KBM-7 (cell line): ENCODE data around the gene SORCS2.

ENCODE experiments used
- DNase-seq: peaks from one replicate; pipeline ENCODE4 v3.0.0-alpha.2; 2015
- in situ Hi-C: fragments of 300-500 bp; cut with MboI; formaldehyde crosslinking; loops from 2 replicates; pipeline ENCODE4 v1.14.3; 2020; ENCODE audit warnings: low sequenced_read_pairs, low pct_unique_long_range_greater_than_20kb, mixed read lengths

Gene SORCS2

DNA sequence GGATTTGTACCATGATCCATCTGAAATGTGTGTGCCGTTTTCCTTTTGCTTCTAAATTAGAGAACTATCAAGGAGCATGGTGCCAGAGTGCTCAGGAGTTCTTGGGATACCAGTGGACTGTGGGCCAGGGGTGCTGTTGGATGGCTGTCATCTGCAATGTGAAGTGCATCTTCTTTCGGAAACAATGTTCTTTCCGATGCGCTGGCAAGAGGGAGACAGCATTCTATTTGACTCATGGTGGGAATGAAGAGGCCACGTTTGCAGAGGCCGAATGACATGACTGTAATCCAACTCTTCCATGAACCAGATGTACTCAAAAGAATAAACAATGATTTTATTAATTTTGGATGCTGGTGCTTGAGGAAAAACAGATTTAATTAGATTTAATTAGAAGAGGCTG, 45.5 kb downstream of the SORCS2 start:
- in situ Hi-C loops, result no loop called here
- DNase-seq, result no peak

DNA sequence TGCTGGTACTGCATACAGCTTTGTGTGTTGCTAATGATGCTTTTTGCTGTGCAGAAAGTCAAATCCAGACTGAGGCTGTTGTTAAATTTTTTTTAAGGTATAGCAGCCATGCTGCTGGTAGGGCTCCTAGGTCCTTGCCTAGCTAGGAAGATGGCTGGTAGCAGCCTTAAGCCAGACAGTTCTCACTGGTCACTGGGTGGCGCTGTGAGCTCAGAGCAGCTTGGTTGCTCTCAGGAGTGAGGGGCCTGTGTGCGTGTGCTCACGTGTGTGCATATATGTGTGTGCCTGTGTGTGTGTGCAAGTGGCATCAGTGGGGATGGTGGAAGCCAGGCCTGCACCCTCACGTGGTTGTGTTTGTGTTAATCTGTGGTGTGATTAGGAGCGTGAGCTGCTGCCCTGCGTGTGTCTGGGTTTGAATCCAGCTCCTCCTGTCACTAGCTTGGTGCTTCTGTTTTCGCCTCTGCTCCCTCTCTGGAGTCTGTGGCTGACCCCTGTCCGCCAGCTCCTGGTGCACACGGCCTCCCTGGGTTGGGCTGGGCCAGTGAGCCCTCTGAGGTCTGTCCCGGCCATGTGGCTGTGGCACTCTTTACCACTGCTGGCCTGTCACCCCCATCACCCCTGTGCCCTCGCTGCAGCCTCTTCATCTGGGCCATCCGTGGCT, 46.1 kb downstream of the SORCS2 start:
- in situ Hi-C loops, result no loop called here
- no peak for DNase-seq

DNA sequence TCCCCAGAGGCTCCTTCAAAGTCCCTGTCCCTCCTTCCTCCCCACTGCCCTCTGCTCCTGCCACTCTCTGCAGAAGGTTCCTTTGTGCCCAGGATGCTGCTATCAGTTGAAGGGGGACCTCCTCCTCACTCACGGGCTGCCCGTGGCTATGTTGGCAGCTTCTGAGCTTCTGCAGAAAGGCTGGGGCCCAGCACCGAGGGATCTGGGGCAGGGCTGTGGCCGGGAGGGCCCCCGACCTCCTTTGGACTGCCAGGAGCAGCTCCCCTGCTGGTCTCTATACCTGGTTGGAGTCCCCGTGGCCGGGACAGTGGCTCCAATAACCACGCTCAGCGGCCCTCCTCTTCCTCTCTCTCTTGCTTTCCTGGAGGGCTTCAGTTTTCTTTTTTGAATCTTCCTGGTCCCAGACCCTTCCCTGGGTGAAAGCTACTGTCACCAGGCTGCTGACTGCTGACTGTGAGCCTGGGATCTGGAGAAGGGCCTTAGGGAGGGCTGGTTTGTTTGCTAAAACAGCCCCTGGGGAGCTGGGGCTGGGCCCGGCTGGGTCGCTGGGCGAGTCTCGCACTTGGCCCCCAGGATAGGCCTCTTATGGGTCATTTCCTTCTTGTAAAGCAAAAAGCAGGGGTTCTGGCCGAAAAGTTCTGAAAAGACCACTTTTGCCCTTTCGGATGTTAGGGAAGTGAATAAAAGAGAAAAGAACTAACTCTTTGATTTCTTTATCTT, 46.9 kb downstream of the SORCS2 start:
- in situ Hi-C loops, result no loop called here

DNA sequence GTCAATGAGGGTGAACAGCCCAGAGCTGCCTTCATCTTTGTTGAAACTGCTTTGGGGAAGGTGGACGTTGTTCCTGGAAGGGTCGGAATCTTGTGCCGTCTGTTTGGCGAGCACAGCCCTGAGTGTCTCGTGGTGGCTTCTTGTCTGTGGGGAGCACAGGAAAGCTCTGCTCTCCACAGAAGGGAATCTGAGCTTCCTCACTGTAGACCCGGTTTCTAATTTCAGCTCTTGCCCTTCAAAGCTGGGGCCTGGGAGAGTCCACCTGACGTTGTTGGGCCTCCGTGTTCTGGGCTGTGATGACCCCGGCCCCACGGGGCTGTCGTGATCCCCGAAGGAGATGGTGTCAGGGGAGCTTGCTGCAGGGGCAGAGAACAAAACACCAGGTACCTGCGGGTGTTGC, 47.5 kb downstream of the SORCS2 start:
- in situ Hi-C loops, result no loop called here
- DNase-seq, result no peak

More for the DNA sequence above, 46.9 kb downstream of the SORCS2 start:
- no peak for DNase-seq

DNA sequence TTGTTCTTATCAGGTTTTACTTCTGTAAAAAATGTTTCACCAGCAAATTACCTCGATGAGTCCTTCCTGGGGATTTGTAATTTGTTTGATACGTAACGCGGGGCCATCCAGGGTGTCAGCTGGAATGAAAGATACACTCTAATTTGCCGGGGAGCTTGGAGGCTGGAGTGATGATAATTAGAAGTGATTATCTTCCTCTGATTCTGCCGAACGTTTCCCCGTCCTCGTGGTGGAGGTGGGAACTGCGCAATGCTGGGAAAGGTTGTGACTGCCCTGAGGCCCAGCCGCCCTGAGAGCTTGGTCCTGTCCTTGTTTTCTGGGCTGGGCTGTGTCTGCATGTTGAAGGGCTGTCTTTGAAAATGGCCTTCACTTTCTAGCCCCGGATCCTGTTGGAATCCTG, 48.0 kb downstream of the SORCS2 start:
- in situ Hi-C loops, result no loop called here
- no peak for DNase-seq

DNA sequence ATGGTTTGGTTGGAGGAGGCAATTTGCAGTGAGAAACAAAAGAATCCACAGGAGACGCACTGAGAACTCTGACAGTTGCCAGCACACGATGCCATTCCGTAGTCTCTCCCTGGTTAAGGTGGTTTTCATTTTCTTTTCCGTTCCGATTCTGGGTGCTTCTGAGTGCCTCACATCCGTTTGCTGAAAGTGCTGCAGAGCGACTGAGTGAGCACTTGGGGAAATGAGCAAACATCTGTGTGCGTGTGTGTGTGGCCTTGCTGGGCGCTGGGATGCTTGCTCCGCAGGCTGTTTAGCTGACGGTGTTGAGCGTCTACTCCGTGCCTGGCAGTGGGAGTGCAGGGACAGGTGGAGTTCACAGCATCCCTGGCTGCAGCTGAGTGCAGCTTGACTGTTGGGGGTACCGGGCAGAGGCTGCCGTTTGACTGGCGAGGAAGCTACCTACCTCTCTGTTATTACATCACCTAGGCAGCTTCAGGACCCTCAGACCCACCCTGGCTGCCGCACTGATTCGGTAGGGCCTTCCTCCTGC, 49.3 kb downstream of the SORCS2 start:
- DNase-seq, result no peak

DNA sequence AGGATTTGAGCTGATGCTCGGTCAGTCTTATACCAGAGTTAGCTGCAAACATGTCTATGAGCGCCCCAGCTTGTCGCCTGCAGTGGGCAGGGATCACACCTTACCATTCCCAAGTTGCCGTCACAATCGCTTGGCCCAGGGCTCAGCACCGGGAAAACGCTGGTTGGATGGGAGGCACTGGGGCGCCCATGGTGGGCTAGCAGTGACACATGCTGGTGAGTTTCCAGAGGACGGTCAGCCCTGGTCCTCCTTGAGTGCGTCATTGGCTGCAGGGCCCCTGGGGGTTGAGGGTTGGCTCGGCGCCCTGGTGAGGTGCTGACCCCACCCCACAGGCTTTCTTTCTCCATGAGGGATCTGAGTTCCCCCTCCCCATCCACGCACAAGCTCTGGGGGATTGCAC, 50.4 kb downstream of the SORCS2 start:
- no peak for DNase-seq
- in situ Hi-C loops, result no loop called here

More for the DNA sequence above, 49.3 kb downstream of the SORCS2 start:
- in situ Hi-C loops, result no loop called here

DNA sequence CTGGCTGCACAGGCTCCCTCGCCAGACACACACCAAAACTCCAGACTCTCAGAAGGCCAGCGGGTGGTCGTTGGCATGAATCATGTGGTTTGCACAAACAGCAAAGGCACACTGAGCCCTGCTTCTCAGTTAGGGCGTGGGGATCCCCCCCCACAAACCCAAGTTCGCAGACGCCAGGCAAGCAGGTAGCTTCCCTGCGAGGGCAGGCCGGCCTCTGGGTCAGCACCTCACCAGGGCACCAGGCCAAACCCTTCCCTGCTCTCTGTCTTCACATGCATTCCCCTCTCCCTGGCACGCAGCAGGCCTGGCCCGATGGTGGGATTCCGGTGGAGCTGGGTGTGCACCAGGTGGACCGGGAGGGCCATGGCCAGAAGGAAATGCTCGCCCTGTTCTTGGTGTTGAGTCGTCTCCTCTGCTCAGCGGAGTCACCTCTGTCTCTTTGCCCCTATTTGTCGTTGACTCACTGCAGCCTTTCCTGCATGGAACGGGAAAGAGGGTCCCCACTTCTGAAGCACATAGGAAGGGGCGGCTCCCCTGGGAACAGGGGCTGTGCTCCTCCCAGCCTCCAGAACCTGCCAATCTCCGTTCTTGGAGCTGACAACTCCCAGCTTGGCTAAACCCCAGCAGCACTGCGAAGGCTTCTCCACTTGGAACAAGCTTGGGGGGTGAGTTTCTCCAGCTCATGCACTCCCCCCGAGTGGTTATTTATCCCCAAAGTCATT, 51.4 kb downstream of the SORCS2 start:
- no peak for DNase-seq
- in situ Hi-C loops, result no loop called here

DNA sequence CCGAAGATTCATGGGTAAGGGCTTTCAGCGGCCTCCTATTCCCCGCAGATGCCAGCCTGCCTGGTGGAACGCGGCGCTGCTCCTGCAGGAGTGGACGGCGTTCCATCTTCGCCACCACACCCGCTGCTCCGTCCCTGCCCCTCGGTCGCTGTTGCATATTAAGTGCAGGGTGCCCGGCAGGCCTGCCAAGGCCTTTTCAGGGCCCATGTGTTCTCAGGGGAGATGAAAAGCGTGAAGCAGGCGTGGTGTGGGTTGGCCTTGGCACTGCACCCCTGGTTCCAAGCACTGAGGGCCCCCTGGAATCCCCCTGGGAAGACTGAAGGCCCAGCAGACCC, 52.0 kb downstream of the SORCS2 start:
- DNase-seq, result no peak
- in situ Hi-C loops, result no loop called here

DNA sequence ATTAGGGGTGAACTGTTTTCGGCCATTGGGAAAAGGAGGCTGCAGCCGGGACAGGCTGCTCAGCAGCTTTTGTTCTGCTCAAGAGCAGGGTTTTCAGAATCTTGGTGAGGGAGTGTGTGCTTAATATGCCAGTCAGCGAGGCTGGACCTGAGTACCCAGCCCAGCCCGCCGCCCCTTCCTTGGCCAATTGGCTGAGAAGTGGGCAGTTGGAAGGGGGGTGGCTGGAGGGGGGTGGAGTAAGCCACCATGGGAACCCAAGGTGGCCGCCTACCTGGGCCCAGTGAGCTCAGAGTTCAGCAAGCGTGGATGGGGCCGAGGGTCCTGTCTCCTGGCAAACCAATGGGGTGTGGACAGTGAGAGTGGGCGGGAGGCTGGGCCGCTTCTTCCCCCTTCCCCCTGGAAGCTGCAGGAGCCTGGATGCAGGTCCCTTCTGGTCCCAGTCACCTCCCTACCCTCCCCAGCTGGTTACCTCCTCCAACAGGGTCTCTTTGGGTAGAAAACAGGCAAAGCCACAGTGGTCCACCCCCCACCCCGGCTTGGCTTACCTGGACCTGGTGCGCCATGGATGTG, 52.5 kb downstream of the SORCS2 start:
- in situ Hi-C loops, result no loop called here
- DNase-seq, result no peak

DNA sequence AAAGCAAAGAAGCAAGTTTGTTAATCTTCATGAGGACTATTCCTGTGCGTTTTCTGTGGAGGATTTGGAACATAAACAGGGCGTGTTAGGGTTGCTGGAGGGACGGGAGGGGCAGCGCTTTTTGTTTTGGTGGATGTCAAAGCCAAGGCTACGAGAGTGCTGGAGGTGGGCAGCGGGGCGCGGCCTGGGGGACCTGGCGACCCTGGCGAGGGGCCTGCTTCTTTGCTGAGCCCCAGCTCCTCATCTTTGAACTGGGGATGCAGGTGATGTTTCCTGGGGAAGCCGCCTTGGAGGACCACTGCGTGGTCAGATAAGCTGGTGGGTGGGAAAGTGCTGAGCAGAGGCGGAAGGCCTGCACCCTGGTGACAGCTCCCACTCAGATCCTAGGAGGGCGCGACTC, 55.2 kb downstream of the SORCS2 start:
- no peak for DNase-seq
- in situ Hi-C loops, result no loop called here

DNA sequence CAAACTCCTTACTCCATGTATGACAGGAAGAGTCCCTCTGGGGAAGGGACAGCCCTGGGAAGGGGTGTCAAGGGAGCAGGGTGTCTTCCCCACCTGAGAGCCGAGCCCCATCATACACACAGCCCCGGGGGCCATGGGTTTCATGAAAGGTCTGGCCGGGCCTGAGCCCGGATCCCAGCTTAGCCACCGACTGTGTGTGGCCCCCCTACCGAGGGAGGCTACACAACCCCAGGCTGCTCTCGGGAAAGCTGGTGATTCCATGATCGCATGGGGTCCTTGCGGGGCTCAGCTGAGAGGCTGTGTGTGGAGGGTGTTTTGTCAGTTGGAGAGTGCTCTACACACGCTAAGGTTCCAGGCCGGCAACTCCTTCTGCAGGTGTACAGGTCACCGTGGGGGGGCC, 55.6 kb downstream of the SORCS2 start:
- DNase-seq, result no peak
- in situ Hi-C loops, result no loop called here

DNA sequence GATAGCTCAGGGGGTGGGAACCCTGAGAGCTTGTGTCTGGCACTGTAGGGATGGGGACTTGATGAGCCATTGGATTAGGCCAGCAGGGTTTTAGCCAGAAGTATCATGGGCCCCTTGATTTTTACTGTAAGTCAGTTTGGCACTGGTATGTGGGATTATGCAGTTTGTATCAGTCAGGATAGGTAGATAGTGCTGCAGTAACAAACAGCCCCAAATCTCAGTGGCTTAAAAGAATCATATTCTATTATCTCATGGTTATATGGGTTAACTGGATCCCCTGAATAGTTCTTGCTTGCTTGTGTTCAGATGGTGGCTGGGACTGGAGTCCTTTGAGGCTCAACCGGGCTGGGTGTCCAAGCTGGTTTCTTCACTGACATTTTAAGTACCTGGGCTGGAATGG, 56.5 kb downstream of the SORCS2 start:
- in situ Hi-C loops, result no loop called here
- DNase-seq, result no peak

DNA sequence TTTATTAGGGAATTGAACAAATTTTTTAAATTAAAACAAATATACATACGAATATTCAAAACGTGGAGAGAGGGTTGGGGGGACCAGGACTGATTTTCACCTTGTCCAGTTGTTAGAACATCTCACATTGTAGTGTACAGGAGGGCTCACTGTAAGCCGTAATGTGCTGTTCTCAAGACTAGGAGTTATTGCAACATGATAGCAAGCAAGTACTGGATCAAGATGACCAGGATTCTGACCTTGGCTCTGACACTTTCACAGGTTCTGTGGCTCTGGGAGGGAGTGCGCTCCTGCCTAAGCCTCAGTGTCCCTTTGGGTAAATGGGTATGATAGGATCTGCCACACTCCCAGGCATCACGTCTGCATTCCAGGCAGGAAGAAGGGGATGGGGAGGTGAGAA, 59.0 kb downstream of the SORCS2 start:
- no peak for DNase-seq

DNA sequence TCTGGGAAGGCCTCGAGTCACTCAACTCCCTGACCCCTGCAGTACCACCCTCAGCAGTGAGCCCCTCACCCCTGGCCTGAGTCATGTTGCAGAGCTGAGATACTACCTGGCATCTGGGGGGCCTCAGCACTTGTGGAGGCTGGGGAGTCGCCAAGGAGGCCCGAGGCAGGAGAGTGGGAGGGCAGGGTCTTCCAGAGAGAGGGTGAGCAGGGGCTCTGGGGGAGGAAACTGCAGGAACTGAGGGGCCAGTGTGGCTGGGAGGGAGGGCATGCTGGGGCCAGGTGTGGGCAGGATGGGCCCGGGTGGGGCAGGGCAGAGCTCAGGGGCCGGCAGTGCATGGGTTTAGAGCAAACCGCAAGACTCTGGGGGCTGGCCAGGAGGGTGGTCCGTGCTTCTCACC, 59.7 kb downstream of the SORCS2 start:
- DNase-seq, result no peak
- in situ Hi-C loops, result no loop called here

More for the DNA sequence above, 59.0 kb downstream of the SORCS2 start:
- in situ Hi-C loops, result no loop called here

DNA sequence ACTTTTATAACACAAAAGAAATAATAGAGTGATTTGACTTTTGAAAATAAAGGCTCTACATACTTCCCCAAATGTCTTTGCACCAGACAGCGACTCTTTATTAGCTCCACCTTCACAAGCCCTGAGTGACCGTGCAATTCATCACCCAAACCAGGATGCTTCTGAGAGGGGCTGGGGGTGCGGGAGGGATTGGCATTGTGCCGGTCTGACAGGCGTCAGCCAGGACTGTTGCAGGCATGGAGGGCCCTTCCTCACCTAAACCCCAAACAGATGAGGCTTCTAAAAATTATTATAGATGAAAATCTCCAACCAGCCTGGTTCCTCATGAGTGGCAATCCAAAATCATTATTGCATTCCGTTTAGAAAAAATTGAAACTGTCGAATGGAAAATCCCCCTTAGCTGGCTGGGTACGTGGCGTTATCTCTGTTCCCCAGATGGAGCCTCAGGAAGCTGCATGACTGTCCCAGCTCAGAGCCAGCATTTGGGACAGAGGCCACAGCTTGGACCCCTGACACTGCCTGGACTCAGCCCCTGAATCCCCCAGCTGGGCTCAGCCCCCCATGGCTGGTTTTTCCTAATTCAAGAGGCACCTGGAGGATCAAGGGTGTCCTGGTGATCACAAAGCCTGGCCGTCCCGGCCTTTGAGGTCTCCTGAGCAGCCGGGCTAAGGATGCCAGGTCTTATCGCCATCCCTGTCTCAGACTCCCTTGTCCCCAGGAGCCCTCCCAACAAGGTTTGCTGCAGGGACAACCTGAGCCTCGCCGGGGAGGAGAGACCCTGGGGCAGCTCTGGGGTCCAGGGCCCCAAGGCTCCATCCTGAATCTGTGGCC, 60.4 kb downstream of the SORCS2 start:
- in situ Hi-C loops, result no loop called here
- DNase-seq, result no peak

DNA sequence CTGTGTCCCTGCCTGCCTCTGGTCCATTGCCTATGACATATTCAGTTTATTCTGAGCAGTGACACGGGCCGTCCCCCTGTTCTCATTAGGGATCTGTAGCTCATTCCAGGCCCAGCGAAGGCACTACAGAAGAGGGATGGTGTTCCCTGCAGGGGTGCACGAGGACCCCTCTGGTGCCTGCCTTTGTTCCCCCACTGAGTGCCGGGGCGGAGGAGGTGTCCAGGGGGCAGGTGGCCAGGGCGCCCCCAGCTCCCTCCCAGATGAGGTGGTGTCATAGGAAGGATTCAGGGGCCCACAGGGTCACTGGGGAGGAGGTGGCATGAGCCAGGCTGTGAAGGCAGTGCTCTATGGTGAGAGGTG, 61.0 kb downstream of the SORCS2 start:
- no peak for DNase-seq
- in situ Hi-C loops, result no loop called here

DNA sequence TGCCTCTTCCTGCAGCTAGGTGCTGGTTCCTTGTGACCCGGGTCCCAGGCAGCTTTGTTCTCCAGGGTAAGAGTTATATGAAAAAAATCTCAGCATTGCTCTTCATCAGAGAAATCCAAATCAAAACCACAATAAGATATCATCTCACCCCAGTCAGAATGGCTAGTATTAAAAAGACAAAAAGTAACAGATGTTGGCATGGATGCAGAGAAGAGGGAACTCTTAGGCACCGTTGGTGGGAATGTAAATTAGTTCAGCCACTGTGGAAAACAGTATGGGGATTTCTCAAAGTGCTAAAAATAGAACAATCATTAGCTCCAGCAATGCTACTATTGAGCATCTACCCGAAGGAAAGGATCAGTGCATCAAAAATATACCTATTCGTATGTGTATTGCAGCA, 61.5 kb downstream of the SORCS2 start:
- no peak for DNase-seq
- in situ Hi-C loops, result no loop called here

DNA sequence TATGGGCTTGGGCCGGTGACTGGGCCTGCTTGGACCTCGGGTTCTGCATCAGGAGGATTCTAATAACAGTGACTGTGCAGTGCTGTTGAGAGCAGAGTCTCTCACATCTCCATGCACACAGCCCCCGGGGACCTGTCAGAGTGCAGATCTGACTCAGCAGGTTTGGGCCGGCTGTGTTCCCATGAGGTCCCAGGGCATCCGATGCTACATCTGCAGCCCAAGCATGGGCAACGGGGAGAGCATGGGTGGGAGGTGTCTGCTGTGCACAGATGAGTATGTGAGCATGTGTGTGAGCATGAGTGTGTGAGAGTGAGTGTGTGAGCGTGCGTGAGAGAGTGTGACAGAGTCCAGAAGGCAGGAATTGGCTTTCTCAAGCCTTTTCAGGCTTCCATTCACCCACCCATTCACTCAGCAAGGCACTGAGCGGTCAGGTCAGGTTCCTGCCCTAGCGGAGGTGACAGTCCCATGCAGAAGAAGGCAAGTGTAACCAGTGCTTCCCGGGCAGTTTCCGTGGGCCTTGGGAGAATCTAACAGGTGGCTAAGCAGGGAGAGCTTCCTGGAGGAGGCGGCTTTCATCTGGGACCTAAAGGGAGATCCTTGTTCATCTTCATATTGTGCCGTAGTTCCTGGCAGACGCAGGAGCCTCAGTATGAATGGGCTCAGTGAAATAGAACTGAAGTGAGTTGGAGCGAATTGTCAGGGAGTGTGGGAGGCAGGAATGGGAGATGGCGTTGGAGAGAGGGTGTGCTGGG, 62.6 kb downstream of the SORCS2 start:
- DNase-seq, result no peak
- in situ Hi-C loops, result no loop called here
